HUDEP-2 (cell line): ENCODE measurements around the gene CRYM.
"Not testable (repeated sequence)": the region's sequence is repeated elsewhere in the genome, so short reads cannot be mapped to it uniquely, and the experiment has no call there.

ENCODE experiments used
- DNase-seq, 76 experiments: peaks; one replicate each; lab custom pipeline; 2025; ENCODE audit not compliant: unreplicated experiment in 76 of 76; lab: John Stamatoyannopoulos, UW

The CRYM gene

DNA sequence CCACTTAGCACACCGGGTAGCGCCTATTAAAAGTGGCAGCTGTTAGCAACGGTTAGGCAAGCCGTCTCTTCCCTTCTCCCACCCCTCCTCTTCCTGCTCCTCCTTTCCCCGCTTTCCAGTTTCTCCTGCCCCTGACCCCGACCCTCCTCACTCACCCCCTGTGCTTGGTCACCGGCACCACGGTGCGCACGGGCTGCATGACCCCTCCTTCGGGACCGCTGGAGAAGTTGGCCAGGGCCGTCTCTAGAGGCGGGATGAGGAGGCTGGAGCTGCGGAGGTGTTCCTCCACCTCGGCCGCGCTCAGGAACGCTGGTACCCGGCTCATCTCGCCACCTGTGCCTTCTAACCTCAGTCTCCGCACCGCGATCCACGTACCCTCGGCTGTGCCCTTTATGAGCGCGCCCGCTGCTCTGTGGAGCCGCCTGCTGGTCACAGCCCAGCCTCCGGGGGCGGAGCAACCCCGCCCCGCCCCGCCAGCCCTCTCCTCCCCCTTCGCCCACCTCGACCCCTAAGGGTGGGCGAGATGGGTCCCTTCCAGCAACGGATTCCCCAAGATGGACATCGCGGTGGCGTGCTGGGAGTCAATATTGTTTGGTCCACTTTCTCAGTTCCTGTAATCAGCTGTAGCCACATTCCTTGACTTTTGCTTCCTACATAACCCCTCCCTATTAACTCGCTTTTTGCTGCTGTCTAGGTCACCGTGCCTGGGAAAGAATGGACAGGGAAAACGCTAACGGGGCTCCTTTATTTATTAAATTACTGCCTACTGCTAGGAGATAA lies at the start of gene CRYM:
Gene CRYM, minus strand, starts transcription at position 364 of the 780 bp plus-strand sequence. Its CDS starts 39 bp downstream, at position 325.
- DNase-seq: peak in 44 of 76 experiments; percentile 5 to 57 (median 32)

DNA sequence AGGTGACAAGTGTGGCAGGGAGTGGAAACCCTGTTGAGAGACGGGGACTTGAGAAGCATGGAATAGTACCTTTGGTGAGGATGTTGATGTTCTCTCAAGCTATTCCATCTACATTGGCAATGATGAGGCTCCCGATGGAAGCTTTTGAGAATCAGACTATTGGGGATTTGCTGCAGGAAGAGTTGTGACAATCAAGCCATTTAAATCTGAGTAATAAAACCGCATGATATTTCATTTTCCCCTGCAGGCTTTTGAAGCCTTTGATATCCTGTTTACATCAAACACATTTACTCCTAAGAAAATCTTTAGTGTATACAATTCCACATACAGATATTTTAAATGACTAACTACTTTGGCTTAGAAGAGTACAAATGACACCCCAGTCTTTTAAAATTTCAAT lies 49.0 kb upstream of the CRYM start:
- DNase-seq: no peak

DNA sequence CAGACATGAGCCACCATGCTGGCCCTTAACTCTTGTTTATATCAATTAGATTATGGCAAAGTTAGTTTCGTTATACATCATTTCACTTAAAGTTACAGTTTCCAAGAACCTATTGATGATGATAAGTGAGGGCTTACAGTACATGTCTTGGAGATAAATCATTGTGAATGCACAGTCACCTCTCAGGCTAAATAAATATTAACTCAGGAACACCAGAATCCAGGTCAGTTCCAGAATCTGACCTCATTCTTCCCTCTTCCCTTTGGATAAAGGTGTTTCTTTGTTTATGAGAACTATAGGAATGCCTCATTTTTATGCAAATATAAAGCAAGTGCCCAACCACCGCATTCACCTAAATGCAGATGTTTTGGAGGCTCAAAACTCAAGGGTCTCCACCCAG lies 48.4 kb upstream of the CRYM start:
- DNase-seq: no peak

DNA sequence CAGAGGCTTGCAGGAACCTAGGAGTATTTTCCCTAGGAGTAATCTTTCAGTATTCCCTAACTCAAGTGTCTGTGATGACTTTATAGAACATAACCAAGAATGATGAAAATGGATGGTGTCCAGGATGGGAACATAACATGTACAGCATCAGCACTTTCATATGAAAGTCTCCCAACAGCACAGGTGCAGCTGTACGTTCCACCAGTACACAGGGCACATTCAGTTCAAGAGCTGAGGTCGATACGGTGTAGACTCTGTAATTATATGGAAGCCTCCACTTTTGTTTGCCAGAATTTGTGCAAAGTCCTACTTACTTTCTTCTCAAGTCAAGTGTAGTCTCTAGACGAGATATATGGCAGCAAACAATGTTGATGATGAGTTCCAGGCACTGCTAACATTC lies 46.2 kb upstream of the CRYM start:
- no peak for DNase-seq

DNA sequence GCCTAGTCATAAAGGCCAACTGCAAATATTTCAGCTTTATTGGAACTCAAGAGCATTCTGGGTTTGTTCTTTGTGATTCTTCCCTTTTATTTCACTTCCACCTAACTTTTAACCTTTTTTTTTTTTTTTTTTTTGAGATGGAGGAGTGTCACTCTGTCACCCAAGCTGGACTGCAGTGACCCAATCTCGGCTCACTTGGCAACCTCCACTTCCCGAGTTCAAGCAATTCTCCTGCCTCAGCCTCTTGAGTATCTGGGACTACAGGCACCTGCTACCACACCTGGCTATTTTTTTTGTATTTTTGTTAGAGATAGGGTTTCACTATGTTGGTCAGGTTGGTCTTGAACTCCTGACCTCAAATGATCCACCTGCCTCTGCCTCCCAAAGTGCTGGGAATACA lies 44.2 kb upstream of the CRYM start:
- DNase-seq: not testable (repeated sequence)

DNA sequence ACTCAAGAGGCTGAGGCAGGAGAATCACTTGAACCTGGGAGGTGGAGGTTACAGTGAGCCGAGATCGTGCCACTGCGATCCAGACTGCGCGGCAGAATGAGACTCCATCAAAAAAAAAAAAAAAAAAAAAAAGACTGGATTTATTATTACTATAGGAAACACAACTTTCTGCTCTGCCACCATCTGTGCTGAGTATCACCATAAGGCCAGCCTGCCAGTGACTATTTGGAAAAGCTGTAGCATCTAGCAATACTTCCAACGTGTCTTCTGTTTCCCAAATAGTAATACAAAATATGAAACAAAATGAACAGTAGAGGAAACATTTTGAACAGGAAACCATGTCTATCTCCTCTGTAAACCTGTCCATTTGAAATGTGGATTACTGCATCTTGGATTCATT lies 43.6 kb upstream of the CRYM start:
- DNase-seq: no peak

DNA sequence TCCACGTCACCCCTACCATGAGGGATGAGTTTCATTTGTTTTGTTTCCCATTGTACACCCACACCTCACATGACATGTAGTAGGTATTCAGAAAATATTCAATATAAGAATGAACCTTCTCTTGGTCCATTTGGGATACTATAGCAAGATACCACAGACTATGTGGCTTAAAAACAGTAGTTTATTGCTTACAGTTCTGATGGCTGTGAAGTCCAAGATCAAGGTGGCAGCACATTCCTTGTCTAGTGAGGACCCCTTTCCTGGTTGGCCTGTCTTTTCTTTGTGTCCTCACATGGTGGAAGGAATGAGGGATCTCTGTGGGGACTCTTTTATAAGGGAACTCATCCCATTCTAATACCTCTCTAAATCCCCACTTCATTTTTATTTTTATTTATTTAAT lies 36.2 kb upstream of the CRYM start:
- no peak for DNase-seq

DNA sequence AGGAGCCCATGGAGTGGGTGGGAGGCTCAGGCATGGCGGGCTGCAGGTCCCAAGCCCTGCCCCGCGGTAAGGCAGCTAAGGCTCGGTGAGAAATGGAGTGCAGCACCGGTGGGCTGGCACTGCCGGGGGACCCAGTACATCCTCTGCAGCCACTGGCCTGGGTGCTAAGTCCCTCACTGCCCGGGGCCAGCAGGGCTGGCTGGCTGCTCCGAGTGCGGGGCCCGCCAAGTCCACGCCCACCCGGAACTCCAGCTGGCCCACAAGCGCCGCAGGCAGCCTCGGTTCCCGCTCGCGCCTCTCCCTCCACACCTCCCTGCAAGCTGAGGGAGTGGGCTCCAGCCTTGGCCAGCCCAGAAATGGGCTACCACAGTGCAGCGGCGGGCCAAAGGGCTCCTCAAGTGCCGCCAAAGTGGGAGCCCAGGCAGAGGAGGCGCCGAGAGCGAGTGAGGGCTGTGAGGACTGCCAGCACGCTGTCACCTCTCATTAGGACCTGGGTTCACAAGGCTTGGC lies 34.8 kb upstream of the CRYM start:
- DNase-seq: not testable (repeated sequence)

DNA sequence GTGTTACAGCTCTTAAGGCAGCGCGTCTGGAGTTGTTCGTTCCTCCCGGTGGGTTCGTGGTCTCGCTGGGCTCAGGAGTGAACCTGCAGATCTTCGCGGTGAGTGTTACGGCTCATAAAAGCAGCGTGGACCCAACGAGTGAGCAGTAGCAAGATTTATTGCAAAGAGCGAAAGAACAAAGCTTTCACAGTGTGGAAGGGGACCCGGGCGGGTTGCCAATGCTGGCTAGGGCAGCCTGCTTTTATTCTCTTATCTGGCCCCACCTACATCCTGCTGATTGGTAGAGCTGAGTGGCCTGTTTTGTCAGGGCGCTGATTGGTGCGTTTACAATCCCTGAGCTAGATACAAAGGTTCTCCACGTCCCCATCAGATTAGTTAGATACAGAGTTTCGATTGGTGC lies 34.0 kb upstream of the CRYM start:
- DNase-seq: not testable (repeated sequence)

DNA sequence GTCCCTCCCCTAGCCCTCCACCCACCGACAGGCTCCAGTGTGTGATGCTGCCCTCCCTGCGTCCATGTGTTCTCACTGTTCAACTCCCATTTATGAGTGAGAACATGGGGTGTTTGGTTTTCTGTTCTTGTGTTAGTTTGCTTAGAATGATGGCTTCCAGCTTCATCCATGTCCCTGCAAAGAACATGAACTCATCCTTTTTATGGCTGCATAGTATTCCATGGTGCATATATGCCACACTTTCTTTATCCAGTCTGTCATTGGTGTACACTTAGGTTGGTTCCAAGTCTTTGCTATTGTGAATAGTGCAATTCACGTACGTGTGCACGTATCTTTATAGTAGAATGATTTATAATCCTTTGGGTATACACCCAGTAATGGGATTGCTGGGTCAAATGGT lies 28.6 kb upstream of the CRYM start:
- DNase-seq: not testable (repeated sequence)

DNA sequence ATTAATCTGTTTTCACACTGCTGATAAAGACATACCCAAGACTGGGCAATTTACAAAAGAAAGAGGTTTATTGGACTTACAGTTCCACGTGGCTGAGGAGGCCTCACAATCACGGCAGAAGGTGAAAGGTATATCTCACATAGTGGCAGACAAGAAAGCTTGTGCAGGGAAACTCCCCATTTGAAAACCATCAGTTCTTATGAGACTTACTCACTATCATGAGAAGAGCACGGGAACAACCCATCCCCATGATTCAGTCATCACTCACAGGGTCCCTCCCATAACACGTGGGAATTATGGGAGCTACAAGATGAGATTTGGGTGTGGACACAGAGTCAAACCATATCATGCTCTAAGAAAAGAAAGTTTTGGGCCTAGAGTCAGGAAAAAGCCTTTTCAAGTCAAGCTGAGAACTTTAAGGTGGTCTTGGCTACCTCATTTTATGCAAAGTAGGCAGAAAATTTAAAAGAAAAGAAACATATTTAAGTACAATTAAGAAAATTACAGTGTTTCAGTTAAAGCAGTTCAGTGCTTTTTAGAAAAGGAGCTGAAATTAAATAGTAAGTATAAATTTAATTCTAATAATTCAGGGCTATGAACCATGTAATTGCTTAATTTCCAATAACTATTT lies 24.9 kb upstream of the CRYM start:
- DNase-seq: peak in 21 of 76 experiments; percentile 3 to 55 (median 12)

DNA sequence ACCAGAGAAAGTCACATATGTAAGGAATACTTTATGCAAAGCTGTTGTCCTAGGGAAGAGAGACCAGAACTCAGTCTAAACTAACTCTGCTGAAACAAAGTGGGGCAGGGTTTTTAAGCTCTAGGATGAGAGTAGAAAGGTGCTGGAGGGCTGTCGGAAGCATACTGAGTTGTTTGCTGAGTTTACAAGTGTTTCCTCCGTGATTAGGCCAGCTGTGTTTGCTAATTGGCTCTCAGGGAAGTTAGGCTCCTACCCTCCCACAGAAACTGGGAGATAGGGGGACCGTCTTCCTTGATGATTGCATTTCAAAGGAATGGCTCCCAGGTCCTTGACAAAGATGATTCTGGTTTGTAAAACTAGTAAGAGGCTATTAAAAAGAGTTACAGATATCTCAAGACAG lies 24.4 kb upstream of the CRYM start:
- no peak for DNase-seq

DNA sequence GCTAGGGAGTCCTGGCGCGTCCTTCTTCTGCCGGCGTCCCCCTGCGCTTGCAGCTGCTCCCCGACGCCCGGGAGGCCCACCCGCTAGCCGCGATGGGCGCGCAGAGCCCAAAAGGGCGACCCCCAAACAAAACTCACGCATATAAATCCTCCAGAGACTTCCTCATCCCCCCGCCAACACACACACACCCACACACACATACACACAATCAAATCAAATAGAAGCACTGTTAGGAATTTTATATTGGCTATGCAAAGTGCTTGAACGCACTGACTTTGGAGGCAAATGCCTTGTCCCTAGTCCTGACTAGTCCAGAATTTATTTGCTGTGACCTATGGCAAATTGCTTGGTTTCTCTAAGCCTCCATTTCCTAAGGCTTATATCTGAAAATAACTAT lies 23.8 kb upstream of the CRYM start:
- no peak for DNase-seq

DNA sequence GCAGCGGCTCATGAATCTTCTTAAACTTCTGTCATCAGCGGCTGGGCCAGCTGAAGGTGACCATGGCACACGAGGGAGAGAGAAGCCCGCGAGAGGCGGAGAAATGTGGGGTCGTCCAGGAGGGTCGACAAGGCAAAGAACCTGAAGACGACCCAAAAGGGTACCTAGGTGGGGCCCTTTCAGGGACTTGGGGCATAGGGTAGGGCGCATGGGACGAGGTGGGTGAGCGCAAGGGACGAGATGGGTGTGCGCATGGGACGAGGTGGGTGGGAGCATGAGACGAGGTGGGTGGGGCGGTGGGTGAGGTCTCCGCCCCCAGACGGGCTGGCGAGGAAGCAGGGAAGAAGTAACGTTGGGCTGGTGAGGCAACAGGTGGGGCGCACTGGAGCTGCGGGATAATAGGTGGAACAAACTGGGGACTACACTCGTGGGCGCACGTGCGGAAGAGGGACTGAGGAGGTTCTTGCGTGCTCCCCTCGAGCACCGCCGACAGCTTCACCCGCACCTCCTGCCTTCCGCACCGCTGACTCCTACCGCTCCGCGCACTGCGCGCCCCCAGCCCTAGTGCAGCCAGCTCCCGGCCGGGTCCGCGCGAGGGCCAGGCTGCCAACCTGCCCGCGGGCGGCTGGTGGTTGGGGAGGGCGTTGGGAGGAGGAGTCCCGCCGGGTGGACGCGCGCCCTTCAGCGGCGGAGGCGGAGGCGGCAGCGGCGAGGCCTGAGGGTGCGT lies 23.2 kb upstream of the CRYM start:
- peak in 70 of 76 experiments; percentile 3 to 80 (median 56) for DNase-seq

DNA sequence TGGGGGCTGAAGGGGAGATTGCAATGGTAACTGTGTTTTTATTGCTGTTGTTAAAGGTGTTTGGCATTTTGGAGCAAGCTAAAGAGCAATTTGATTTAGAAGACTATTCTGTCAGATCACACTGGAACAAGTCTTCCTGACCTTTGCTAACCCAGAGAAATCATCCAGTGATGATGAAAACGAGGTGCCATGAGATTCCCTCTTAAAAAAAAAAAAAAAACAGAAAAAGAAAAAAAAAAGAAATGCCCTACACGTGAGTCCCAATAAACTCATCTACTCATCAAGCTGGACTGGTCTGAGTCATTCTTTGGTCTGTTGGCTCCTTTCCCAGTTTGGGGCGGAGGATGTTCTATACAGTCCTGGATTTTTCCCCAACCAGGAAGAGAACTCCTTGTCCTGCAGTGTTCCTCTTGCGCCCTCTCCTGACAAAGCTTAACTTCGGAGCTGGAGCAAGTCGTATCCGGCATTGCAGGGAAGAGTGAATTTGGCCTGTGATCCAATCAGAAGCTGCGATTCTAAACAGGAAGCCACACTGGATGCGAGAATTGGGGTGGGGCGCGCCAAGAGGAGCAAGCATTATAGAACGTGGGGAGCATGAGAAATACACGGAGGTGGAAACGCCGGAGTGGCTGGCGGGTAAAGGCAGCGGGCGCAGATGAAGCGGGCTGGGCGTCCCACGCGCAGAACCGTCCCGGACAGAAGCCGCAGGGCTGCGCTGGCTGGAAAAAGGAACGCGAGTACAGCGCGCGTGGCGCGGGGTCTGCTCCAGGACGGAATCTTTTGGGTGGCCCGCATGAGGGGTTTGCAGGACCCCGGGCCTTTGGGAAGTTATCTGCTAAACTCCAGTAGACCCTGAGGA lies 22.4 kb upstream of the CRYM start:
- peak in 75 of 76 experiments; percentile 51 to 99 (median 92) for DNase-seq

DNA sequence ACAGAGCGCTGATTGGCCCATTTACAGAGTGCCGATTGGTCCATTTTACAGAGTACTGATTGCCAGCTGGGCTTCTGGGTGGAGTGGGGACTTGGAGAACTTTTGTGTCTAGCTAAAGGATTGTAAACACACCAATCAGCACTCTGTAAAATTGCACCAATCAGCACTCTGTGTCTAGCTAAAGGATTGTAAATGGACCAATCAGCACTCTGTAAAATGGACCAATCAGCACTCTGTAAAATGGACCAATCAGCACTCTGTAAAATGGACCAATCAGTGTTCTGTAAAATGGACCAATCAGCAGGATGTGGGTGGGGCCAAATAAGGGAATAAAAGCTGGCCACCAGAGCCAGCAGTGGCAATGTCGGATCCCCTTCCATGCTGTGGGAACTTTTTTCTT lies 11.7 kb upstream of the CRYM start:
- DNase-seq: not testable (repeated sequence)

DNA sequence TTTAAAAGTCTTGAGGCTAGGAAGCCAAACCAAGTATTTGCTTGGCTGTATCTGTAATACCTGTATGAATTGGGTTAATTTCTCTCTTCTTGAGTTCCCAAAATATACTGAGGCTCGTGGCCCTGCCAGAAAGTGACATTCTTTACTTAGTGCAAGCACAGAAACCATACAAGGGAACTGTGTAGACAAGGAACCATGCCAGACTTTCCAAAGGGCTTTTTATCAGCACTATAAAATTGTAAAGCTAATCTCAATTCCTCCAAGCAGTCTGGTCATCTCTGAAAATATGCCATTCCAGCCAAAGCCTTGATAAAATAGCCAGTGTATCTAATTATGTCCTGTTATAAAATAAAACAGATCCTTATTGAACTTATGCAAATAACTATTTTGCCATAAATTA lies 7.2 kb upstream of the CRYM start:
- DNase-seq: no peak

DNA sequence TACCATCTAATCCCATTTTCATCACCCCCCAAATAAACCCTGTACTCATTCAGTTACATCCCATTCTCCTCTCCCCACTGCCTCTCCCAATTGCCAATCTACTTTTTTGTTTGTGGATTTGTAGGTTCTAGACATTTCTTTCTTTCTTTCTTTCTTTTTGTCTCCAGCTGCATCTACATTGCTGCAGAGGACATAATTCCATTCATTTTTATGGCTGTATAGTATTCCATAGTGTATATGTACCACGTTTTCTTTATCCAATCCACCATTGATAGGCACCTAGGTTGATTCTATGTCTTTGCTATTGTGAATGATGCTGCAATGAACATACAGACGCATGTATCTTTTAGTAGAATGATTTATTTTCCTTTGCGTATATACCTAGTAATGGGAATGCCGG lies 6.3 kb upstream of the CRYM start:
- DNase-seq: no peak

DNA sequence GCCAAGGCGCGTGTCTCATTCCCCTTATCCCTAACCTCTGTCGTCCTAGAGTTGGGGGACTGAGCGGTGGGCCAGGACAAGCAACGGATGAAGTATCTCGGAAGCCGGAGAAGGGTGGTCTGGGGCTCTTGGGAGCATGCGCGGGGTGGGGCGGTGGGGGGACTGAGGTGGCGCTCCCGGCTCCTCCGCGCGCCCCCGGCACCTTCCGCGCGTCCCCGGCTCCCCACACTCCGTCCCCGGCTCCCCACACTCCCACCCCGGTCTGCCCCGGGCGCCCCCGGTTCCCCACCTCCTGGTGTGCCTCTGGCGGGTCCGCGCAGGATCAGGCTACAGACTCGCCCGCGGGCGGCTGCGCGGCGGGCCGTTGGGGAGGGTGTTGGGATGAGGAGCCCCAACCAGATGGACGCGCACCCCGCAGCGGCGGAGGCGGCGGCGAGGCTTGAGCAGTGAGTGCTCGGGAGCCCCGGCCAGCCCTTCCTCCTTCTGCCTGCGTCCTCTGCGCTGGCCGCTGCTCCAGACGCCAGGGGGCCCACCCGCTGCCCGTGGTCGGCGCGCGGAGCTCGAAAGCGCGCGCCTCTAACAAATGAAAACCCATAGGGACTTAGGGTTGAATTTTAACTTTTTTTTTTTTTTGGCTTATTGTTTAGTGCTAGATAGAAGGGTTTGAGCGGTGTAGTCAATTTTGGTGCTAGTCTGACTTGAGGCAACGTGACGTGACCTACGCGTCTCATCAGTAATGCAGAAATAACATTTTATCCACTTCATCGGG lies 5.6 kb upstream of the CRYM start:
- peak in 6 of 76 experiments; percentile 3 to 22 (median 10) for DNase-seq
